Activated T-helper 1 cell treated with Interleukin-2 at 50 U/mL for 16 hours (primary cell): ENCODE data around the gene CORO7.
A peak's percentile ranks its signal among the peaks of the same experiment; 100 is the strongest.
"Not testable (repeated sequence)": the region's sequence is repeated elsewhere in the genome, so short reads cannot be mapped to it uniquely, and the experiment has no call there.

Experiments
- DNase-seq: peaks from one replicate; pipeline ENCODE4 v3.0.0-alpha.2; 2020; ENCODE audit warnings: low read depth

Gene CORO7

GRCh38 chr16:4336701-4337539 is 79.5 kb downstream of the CORO7 start:
- no peak for DNase-seq

GRCh38 chr16:4334724-4335495 is 81.5 kb downstream of the CORO7 start:
- DNase-seq, result no peak

GRCh38 chr16:4333714-4334113 is 82.7 kb downstream of the CORO7 start:
- DNase-seq, result not testable (repeated sequence)

DNA sequence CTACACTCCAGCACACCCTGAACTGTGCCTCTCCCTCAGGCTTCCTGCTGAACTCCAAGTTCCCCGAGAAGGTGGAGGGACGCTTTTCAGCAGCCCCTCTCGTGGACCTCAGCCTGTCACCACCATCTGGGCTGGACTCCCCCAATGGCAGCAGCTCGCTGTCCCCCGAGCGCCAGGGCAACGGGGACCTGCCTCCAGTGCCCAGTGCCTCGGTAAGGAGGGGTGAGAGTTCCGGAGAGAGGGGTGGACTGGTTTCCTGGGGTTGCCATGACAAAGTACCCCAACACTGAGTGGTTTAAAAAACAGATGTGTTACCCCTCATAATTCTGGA is 83.1 kb downstream of the CORO7 start:
- no peak for DNase-seq

DNA sequence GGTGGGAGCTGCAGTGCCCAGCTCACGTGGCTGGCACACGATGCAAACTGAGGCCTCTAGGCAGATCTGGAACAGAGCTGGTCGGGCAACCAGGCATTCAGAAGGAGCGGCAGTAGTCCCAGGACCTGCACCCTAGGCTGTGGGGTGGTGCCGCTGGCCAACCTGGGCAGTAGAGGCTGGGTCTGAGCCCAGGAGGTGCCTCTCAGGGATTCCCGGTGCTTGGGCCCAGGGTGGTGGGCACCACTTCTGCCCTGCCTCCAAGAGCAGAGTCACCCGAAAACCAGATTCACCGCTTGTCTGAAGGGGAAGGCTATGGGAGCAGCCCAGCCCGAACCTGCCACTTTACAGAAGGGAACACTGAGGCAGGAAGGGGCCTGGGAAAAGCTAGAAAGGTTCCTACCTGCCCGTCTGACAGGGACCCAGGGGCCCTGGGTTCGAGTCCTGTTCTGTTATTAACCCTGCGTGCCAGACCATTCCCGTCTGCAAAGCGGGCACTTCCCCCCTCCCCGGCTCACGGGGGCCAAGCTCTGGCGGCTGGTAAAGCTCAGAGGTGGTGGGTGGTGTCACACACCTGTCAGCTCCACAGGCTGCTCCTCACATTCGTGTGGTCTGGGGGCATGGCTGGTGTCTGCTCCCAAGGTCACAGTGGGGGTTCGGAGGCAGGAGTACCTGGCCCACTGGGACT is 83.6 kb downstream of the CORO7 start:
- DNase-seq, result no peak

DNA sequence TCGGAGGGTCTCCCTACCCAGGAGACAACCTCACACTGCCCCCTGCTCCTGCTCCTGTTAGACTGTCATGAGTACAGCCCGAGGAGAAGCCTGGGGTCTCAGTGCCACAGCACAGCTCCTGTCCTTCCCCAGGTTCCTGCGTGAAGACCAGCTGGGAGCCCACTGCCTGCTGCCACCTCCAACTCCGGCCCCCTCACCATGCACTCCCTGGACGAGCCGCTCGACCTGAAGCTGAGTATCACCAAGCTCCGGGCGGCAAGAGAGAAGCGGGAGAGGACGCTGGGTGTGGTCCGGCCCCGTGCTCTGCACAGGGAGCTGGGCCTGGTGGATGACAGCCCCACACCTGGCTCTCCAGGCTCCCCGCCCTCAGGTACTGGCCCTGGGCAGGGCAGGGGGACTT is 84.3 kb downstream of the CORO7 start:
- no peak for DNase-seq

DNA sequence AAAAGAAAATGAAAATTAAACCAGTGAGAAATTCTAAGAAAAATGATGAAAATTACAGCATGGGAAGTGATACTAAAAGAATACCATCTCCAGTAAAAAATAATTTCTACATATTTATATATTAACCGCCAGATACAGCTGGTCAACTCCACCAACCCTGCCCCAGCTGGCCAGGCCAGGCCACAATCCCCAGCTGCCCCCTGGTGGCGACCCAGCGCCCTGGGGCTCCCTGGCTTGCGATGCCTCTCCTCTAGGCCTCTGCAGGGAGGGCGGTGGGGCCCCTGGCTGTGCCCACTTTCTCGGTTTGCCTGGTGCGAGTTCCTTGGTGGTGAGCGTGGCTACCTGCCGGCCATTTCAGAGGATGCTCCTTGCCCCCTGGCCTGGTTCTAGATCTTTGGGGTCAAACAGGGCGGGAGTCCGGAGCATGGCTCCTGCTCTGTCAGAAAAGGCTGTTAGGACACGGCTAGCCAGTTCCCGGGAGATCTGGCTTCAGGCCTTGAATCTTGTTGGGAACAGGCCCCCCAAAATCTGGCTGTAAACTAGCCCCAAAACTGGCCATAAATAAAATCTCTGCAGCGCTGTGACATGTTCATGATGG is 86.0 kb downstream of the CORO7 start:
- DNase-seq, result peak; percentile 49

DNA sequence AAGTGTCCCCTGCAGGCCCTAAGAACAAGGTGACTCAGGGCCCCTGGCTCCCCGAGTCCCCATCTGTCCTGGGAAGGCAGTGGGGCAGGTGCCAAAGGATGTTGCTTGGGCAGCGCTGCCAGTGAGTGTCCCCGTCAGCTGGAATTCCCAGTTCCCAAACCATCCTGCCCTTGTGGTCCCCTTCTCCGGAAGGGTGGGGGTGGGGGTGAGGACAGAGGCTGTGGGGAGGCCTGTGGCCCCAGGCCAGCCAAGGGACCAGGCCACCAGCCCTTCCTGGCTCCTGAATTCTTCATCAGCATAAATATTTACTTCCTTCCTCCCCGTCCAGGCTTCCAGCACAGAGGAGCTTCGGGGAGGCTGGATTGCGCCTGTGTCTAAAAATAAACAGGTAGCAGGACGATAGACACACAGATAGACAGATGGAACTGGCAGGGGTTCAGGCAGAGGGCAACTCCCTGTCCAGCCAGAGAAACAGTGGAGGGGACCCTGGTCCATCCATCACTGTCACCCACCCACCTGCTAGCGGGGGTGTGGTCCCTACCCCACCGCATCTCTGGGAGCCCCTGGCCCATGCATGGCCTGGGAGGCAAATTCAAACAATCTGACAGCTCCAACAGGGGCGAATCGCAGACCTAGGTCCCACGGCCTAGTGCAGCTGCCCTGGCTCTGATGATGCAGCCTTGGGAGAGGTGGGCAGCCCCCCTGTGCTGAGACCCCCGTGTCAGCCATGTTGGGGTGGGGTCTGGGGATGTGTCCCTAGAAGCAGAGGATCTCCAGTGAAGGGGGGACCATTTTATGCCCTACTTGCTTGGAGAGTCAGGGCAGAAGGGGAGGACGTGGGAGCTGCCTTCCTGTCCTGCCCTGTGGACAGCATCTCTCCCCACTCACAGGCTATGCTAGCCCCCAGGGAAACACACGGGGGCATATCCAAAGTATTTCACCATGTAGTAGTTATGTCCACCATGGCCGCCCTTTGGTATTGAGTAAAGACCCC is 87.3 kb downstream of the CORO7 start:
- DNase-seq, result no peak

- DNase-seq, result no peak
Measured at GRCh38 chr16:4328046-4328781, 88.2 kb downstream of the CORO7 start.

- DNase-seq, result no peak
Measured at GRCh38 chr16:4327386-4328045, 88.9 kb downstream of the CORO7 start.

- DNase-seq, result no peak
Measured at GRCh38 chr16:4325253-4325758, 91.1 kb downstream of the CORO7 start.

GRCh38 chr16:4324492-4325252 is 91.7 kb downstream of the CORO7 start:
- DNase-seq, result no peak

DNA sequence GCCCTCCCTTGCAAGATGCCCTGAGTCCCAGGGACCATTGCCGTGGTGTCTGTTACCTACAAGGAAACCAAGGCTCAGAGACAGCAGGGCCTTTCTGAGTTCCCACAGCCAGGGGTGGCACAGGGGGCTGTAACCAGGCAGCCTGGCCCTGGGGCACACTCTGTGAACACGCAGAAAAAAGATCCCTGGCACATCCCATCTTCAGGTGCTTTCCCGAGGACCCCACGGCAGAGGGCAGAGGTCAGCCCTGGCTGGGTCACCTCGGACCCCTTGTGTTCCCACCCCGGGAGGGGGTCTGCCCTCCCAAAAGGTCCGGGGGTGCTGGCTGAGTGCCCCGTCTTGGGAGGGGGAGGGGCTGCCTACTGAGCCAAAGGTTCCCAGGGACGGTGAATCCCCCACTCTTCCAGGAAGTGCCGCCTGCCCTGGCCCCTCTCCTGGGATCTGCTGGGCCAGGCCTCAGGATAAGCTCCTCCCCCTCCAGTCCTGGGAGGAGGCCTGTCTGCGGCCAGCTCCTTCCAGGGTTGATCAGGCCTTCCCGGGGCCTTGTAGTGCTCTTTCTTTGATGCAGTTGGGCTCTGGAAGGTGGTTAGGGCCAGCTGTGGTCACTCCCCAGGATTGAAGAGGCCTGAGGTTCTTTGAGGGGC is 92.4 kb downstream of the CORO7 start:
- DNase-seq, result no peak

DNA sequence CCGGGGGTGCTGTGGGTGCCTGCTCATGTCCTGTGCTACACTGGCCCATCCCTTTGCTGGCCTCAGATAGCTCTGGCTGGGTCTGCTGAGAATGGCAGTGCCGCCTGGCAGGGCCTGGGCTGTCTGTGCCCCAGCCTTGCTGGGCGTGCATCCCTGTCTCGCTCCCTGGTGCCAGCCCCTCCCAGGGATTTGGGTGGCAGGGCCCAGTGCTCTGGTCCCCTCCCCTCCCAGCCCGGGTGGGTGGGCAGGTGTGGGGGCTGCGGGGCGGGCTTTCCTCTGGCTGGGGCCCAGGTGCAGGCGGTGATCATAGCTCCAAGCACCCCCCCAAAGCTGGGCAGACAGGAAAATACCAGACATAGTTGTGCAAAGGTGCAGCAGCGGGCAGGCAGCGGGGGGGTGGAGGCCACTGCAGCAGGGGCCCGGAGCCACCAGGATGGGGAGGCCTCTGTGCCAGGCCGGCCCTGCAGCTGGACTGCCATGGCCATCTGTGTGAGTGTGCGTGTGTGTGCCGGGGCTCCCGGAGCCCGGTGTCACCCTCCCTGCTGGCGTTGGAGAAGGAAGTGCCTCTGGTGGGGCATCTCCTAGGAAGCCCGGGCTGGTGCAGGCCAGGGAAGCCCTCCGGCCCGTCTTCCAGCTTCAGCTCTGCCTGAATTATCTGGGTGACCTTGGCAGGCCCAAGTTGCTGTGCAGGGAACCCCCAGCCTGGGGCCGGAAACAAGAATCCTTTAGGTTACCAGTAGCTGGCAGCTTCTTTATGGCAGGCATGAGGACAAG is 93.1 kb downstream of the CORO7 start:
- DNase-seq, result no peak

- DNase-seq, result no peak
Measured at GRCh38 chr16:4322121-4323052, 94.0 kb downstream of the CORO7 start.

GRCh38 chr16:4321286-4322120 is 94.9 kb downstream of the CORO7 start:
- DNase-seq, result no peak
